Stomach (tissue), 9 donors: ENCODE measurements around the gene GRK1. TPM values are rescaled to one million over a fixed set of nuclear protein-coding genes. Genes with fewer than 3 reads are reported as not detected.
"Not testable (repeated sequence)": the region's sequence is repeated elsewhere in the genome, so short reads cannot be mapped to it uniquely, and the experiment has no call there.

ENCODE experiments used
- DNase-seq, 2 donors: peaks; one replicate each; pipeline versions ENCODE4 v3.0.0 to v3.0.0-alpha.2; 2013 to 2019
- H3K27ac ChIP-seq, 5 donors: fragments of 200-600 bp in 4 of 5; sonication (generic) in 4 of 5; one replicate each; pipeline ENCODE4 v1.5.1; 2013 to 2019; ENCODE audit warnings: mild to moderate bottlenecking in 1 of 5, moderate library complexity in 1 of 5
- H3K27me3 ChIP-seq, 3 donors: fragments of 200-600 bp; sonication (generic); one replicate each; pipeline ENCODE4 v1.5.1; 2017 to 2019; ENCODE audit warnings: mixed run types in 1 of 3
- H3K36me3 ChIP-seq, 4 donors: fragments of 200-600 bp; sonication (generic); 1 replicate in 3 of 4; 2 replicates in 1 of 4; pipeline ENCODE4 v1.5.1; 2016 to 2019
- H3K4me1 ChIP-seq, 4 donors: fragments of 200-600 bp; sonication (generic); one replicate each; pipeline ENCODE4 v1.5.1; 2016 to 2019
- H3K4me3 ChIP-seq, 4 donors: fragments of 200-600 bp; sonication (generic) in 3 of 4; one replicate each; pipeline ENCODE4 v1.5.1; 2016 to 2019; ENCODE audit warnings: mild to moderate bottlenecking in 1 of 4
- H3K9me3 ChIP-seq, 4 donors: fragments of 200-600 bp; sonication (generic); one replicate each; pipeline ENCODE4 v1.5.1; 2016 to 2019
- CTCF ChIP-seq, 7 experiments: fragments of 450-650 bp in 4 of 7; fragments of 200-600 bp in 3 of 7; sonication (generic) in 3 of 7; IDR thresholded peaks; one replicate each; pipeline ENCODE4 v1.5.1; 2016 to 2019; ENCODE audit warnings: antibody characterized with exemption in 7 of 7, control low read depth in 2 of 7, mild to moderate bottlenecking in 1 of 7
- EP300 ChIP-seq: sonication (generic); formaldehyde crosslinking; IDR thresholded peaks from one replicate; pipeline ENCODE4 v1.6.1; 2017; ENCODE audit warnings: antibody characterized with exemption
- POLR2A ChIP-seq, 4 donors: fragments of 450-650 bp; IDR thresholded peaks; one replicate each; pipeline ENCODE4 v1.6.1; 2016; ENCODE audit warnings: antibody characterized with exemption in 4 of 4, control low read depth in 2 of 4, mild to moderate bottlenecking in 1 of 4, moderate library complexity in 1 of 4
- POLR2AphosphoS5 ChIP-seq, 3 donors: sonication (generic); formaldehyde crosslinking; IDR thresholded peaks; one replicate each; pipeline ENCODE4 v1.6.1; 2016; ENCODE audit warnings: antibody characterized with exemption in 3 of 3
- WGBS, 5 donors: extraction: QIAGEN DNeasy Blood & Tissue Kit in 3 of 5; methylation state at CpG; one replicate each; pipeline versions ENCODE4 v1.1.5 to v1.1.7; 2013 to 2018; 5-methylcytosine and 5-hydroxymethylcytosine counted together
- intact Hi-C: fragments of 100-400 bp; cut with DNase I; formaldehyde crosslinking; loops from one replicate; pipeline ENCODE4 v1.15.1; 2023; ENCODE audit warnings: low total_unique reads
- polyA plus RNA-seq, 3 donors: library from polyadenylated mRNA; stranded (reverse); fragments of 200-250 nt; gene quantifications; one replicate each; pipeline ENCODE4 v1.2.3, GENCODE V29; 2013
- total RNA-seq, 5 donors: library from RNA; depleted of rRNA; stranded (reverse); fragments of >200 nt; gene quantifications; one replicate each; pipeline versions ENCODE4 v1.1.0 to v1.2.3, GENCODE V29; 2014 to 2016
- donor health status: healthy with polysubstance abuse.
- donor health status: Bipolar disorder and iron deficiency.
- donor health status: healthy.

Gene GRK1
- total and polyA plus RNA-seq, 8 donors: not detected

- DNase-seq: no peak
- WGBS, 5 donors: 41 to 62% (median 59%) methylated on average over 15 to 21 of the region's 21 CpGs
- TF ChIP-seq CTCF (IDR thresholded peaks at IDR 0.05): no peak
- TF ChIP-seq EP300: no peak
- TF ChIP-seq POLR2A (IDR thresholded peaks at IDR 0.05): no peak
- no peak for TF ChIP-seq POLR2AphosphoS5 (IDR thresholded peaks at IDR 0.05)
Observed at GRCh38 chr13:113742445-113743120, 75.6 kb downstream of the GRK1 start.

DNA sequence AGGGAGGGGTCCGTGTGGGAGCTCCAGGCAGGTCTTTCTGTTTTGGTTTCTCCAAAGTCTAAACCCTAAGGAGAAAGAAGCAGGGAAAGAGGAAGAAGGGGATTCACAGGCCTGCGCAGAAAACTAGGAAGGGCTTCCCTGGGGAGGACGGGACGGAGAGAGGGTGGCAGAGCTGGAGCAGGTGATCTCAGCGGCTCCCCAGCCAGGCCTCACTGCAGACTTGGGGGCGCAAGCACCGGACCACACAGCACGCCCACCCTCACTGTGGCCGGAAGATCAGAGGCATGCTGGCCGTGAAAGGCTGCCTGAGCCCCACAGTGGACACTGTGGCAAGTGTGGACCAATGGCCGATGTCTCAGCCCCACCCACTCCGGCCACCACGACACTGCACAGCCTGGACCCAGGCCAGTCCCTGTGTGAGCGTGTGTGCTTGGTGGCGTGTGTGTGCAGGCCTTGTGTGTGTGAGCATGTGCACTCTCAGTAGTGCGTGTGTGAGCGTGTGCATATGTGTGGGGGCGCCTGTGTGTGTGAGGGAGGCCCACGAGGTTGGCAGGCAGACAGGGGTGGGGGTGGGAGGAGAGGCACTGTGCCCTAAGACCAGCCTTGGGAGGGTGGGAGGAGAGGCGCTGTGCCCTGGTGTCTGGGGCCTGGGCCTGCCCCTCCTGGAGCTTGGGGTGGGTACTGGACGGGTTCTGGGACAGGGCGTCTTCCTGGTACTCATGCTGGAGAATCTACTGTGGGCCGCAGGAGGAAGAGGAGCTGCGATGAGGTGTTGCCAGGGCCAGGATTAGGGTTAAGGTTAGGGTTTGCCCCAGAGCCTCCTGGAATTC, 76.6 kb downstream of the GRK1 start:
- DNase-seq: no peak
- H3K27me3 ChIP-seq: peaks cover 0 to 51% (median 0%) of the 10 kb centered on the region in 3 donors
- peaks cover 0 to 10% (median 9%) of the 10 kb centered on the region in 4 donors for H3K4me1 ChIP-seq
- intact Hi-C loops: no loop called here
- H3K27ac ChIP-seq: no peak overlapping the region
- 86 to 91% (median 90%) methylated on average over 20 to 24 of the region's 24 CpGs for WGBS, 5 donors
- H3K4me3 ChIP-seq: no peak overlapping the region
- H3K9me3 ChIP-seq: no peaks in the 10 kb centered on the region
- no peaks in the 10 kb centered on the region for H3K36me3 ChIP-seq
- no peak for TF ChIP-seq POLR2AphosphoS5 (IDR thresholded peaks at IDR 0.05)
- no peak for TF ChIP-seq POLR2A (IDR thresholded peaks at IDR 0.05)
- TF ChIP-seq CTCF (IDR thresholded peaks at IDR 0.05): no peak
- no peak for TF ChIP-seq EP300

More at GRCh38 chr13:113742445-113743120, 75.6 kb downstream of the GRK1 start:
- peaks cover 0 to 10% (median 9%) of the 10 kb centered on the region in 4 donors for H3K4me1 ChIP-seq
- H3K4me3 ChIP-seq: no peak overlapping the region
- intact Hi-C loops: no loop called here
- H3K27ac ChIP-seq: no peak overlapping the region
- peaks cover 0 to 58% (median 0%) of the 10 kb centered on the region in 3 donors for H3K27me3 ChIP-seq
- no peaks in the 10 kb centered on the region for H3K9me3 ChIP-seq
- H3K36me3 ChIP-seq: no peaks in the 10 kb centered on the region

DNA sequence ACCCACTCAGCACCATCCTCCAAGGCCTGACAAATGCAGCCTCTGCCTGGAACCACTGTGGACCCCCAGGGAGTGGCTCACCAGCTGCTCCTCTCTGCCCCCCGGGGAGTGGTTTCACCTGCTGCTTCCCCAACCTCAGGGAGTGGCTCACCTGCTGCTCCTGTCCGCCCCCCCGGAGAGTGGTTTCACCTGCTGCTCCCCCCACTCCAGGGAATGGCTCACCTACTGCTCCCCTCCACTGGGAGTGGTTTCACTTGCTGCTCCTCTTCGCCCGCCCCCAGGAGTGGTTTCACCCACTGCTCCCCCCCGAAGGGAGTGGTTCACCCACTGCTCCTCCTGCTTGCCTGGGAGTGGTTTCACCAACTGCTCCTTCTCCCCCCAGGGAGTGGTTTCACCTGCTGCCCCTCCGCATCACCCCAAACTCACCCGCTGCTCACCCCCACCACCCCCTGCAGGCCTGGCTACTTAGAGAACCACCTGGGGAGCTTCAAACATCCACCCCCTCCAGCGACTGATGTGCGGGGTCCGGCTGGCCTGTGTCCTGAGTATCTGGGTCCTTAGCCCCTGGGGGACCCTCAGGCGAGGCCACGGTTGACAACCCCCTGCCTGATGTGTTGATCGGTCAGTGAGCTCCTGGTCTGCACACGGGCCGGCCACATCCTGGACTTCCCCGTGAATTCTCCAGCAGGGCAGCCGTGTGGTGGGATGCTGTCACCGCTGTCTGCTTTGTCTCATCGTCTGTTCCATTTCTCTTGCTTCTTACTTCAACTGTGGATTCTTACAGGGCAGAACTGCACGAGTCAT, 77.4 kb downstream of the GRK1 start:
- DNase-seq: peak in 1 of 2 donors; percentile 41
- Histone ChIP-seq H3K27me3 (peaks cover 0 to 44% (median 0%) of the 10 kb centered on the region in 3 donors), H3K9me3 (no peaks in the 10 kb centered on the region), H3K4me3 (no peak overlapping the region), H3K4me1 (peaks cover 0 to 10% (median 9%) of the 10 kb centered on the region in 4 donors), H3K27ac (no peak overlapping the region), H3K36me3 (no peaks in the 10 kb centered on the region)
- 69 to 86% (median 76%) methylated on average over 17 to 21 of the region's 21 CpGs for WGBS, 5 donors
- intact Hi-C loops: no loop called here
- TF ChIP-seq POLR2A (IDR thresholded peaks at IDR 0.05) (no peak), CTCF (IDR thresholded peaks at IDR 0.05) (no peak), POLR2AphosphoS5 (IDR thresholded peaks at IDR 0.05) (no peak), EP300 (no peak)

GRCh38 chr13:113745059-113745458, 78.0 kb downstream of the GRK1 start:
- 92 to 96% (median 92%) methylated on average over 7 to 9 of the region's 9 CpGs for WGBS, 5 donors
- Histone ChIP-seq H3K27me3 (peaks cover 0 to 37% (median 0%) of the 10 kb centered on the region in 3 donors), H3K27ac (no peak overlapping the region), H3K4me3 (no peak overlapping the region), H3K4me1 (peaks cover 0 to 10% (median 9%) of the 10 kb centered on the region in 4 donors), H3K9me3 (no peaks in the 10 kb centered on the region), H3K36me3 (no peaks in the 10 kb centered on the region)
- intact Hi-C loops: no loop called here
- no peak for TF ChIP-seq POLR2A (IDR thresholded peaks at IDR 0.05)
- no peak for TF ChIP-seq CTCF (IDR thresholded peaks at IDR 0.05)
- no peak for TF ChIP-seq EP300
- no peak for TF ChIP-seq POLR2AphosphoS5 (IDR thresholded peaks at IDR 0.05)
- DNase-seq: no peak

DNA sequence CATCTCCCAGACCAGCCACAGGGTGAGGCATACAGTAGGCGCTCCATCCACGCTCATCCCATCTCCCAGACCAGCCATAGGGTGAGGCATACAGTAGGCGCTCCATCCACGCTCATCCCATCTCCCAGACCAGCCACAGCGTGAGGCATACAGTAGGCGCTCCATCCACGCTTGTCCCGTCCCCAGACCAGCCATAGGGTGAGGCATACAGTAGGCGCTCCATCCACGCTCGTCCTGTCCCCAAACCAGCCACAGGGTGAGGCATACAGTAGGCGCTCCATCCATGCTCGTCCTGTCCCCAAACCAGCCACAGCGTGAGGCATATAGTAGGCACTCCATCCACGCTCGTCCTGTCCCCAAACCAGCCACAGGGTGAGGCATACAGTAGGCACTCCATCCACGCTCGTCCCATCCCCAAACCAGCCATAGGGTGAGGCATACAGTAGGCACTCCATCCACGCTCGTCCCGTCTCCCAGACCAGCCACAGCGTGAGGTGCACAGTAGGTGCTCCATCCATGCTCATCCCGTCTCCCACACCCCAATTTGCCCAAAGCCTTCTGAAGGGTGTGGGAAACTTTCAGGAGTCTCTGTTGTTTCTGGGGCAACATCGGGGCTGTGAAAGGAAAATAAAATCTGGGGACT, 78.6 kb downstream of the GRK1 start:
- H3K9me3 ChIP-seq, intact Hi-C loops, H3K36me3 ChIP-seq, H3K4me3 ChIP-seq, H3K27ac ChIP-seq, DNase-seq: not testable (repeated sequence)
- 87 to 95% (median 89%) methylated on average over 13 to 24 of the region's 24 CpGs for WGBS, 5 donors
- H3K27me3 ChIP-seq: peaks cover 0 to 33% (median 0%) of the 10 kb centered on the region in 3 donors
- peaks cover 0 to 10% (median 9%) of the 10 kb centered on the region in 4 donors for H3K4me1 ChIP-seq
